ENCODE measurements around the gene GNG2. TPM values are rescaled to one million over a fixed set of nuclear protein-coding genes. Genes with fewer than 3 reads are reported as not detected.

The GNG2 gene
- total RNA-seq, 1 donor: 4.3 TPM

- TF ChIP-seq CTCF (IDR thresholded peaks at IDR 0.05; ENCODE audit: insufficient read depth, low read depth, low read length): no peak
Measured at GRCh38 chr14:51990488-51990887, 130.1 kb downstream of the GNG2 start.

GRCh38 chr14:51993285-51993920, 133.0 kb downstream of the GNG2 start:
- no peak overlapping the region for H3K4me3 ChIP-seq (ENCODE audit: low read depth, low read length)
- TF ChIP-seq CTCF (IDR thresholded peaks at IDR 0.05; ENCODE audit: insufficient read depth, low read depth, low read length): no peak
- DNase-seq (ENCODE audit: low read depth): no peak

More at GRCh38 chr14:51990488-51990887, 130.1 kb downstream of the GNG2 start:
- peak overlapping the region; percentile 88 for H3K4me3 ChIP-seq (ENCODE audit: low read depth, low read length)
- no peak for DNase-seq (ENCODE audit: low read depth)

- peak; percentile 68 for TF ChIP-seq CTCF (IDR thresholded peaks at IDR 0.05; ENCODE audit: insufficient read depth, low read depth, low read length)
- peak; percentile 75 for DNase-seq (ENCODE audit: low read depth)
- H3K4me3 ChIP-seq (ENCODE audit: low read depth, low read length): no peak overlapping the region
Measured at GRCh38 chr14:51996148-51996746, 135.8 kb downstream of the GNG2 start.

- no peak for DNase-seq (ENCODE audit: low read depth)
- H3K4me3 ChIP-seq (ENCODE audit: low read depth, low read length): no peak overlapping the region
- no peak for TF ChIP-seq CTCF (IDR thresholded peaks at IDR 0.05; ENCODE audit: insufficient read depth, low read depth, low read length)
Measured at GRCh38 chr14:51998348-51998747, 137.9 kb downstream of the GNG2 start.

- H3K4me3 ChIP-seq (ENCODE audit: low read depth, low read length): no peak overlapping the region
- TF ChIP-seq CTCF (IDR thresholded peaks at IDR 0.05; ENCODE audit: insufficient read depth, low read depth, low read length): no peak
- peak; percentile 31 for DNase-seq (ENCODE audit: low read depth)
Measured at GRCh38 chr14:51999084-51999483, 138.7 kb downstream of the GNG2 start.

GRCh38 chr14:52000019-52000582, 139.7 kb downstream of the GNG2 start:
- H3K4me3 ChIP-seq (ENCODE audit: low read depth, low read length): no peak overlapping the region
- no peak for TF ChIP-seq CTCF (IDR thresholded peaks at IDR 0.05; ENCODE audit: insufficient read depth, low read depth, low read length)
- peak; percentile 30 for DNase-seq (ENCODE audit: low read depth)

All from fibroblast of villous mesenchyme (primary cell).